HG03521 (cell line): ENCODE results near the gene RERG.

Experiments
- ATAC-seq: cut with Tn5 transposase; IDR thresholded peaks from one replicate; pipeline ENCODE4 v1.9.1; 2021; ENCODE audit warnings: mild to moderate bottlenecking, moderate library complexity; ENCODE audit not compliant: unreplicated experiment

Gene RERG

DNA sequence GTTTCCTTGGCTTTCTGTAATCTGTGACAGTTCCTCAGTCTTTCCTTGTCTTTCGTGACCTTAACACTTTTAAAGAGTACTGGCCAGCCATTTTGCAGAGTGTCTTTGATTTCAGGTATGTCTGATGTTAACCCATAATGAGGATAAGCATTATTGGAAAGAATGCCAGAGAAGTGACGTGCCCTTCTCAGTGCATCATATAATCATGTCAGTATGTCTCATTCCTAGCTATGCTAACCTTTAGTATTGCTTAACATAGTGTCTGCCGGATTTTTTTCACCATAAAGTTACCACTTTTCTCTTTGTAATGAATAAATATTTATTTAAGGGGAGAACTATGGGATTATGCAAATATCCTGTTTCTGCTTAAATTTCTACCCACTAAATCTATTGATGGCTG, 28.5 kb downstream of the RERG start:
- no peak for ATAC-seq

DNA sequence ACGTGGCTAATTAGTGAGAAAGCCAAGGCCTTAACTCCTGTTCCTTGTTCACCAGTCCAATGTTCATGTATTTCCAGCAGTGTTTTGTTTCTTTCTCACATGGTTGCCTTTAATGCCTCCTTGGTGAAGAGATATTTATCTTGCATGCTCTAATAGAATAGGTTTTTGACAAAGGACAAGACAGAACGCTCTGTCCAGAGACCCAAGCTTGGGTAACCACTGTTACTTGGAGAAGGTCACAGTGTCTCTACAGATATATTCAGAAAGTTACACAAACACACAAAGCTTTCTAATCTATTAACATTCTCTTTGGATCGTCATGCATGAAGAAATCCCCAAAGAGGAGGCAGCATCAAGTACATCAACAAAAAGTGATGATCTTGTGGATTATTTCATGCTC, 33.1 kb downstream of the RERG start:
- no peak for ATAC-seq

DNA sequence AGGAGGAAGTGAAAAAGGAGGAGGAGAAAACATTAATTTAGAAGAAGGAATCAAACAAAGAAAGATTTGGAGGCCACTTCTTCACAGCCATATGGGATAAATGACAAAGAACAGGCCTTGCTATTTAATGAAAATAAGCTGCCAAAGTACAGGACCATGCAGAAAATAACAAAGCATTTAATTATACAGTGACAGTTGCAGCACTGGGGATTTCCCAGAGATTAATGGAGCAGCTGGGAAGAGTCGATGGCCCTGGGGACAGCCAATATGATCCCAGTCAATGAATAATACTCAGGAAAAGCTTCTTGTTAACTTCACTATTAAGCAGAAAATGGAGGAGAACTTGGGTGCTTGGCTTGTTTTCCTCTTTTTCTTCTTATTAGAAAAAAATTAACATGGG, 34.6 kb downstream of the RERG start:
- ATAC-seq, result no peak

DNA sequence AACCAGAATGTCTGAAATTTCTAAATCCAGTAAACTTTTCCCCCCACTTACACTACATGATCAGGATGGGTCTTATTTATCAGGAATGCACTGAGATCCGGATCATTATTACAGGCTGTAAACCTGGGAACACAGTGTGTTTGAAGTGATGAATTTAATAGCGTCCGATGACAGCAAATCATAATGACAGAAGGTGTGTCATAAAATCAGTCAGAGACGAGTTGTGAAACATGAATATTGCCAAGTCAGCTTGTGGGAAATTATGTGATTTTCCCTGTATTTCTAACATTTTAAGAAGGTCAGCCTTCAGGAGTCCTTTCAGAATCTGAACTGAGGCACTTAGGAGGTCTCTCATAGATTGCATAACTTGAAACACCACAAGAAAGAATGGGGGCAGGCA, 36.7 kb downstream of the RERG start:
- no peak for ATAC-seq

DNA sequence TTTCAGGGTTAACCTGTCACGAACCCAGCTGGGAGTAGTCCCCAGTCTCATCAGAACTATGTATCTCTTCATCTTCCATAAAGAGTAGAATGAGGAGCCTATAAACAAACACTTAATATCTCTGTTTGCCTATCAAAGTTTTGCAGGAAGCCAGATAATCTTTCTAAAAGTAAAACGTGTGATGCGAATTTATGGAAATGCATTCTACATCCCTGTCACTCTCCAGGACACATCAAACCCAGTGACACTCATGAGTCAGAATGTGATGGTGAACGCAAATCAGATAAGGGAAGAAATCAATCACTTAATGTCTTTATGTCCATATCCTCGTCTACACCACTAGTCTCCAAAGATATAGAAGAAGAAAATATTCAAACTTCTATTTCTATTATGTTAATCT, 37.4 kb downstream of the RERG start:
- no peak for ATAC-seq

DNA sequence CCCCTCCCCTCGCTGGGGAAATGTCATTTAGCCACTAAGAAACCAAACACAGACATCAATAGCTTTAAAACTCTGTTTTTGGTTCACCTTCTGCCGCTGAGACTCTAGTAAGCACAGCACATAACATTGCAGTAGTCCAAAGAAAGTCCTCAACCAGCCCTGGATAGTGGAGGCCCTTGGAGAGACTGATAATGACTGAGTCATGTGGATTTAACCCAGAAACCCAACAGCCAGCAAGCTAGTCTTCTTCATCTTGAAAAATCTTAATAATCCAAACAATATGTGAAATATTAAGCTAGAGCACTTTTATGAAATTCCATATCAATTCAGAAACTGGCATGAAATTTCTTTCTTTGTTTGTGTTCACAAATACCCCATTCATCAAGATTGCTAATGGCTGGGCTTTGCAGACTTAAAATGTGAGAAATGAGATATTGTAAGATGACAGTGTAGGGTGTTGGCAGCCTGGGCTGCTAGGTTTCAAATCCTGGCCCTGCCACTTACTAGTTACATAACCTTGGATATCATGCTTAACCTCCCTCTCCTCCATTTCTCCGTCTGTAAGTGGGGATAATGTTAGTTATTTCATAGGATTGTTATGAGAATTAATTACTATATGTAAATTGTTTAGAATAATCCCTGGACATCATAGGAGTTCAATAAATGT, 40.1 kb downstream of the RERG start:
- no peak for ATAC-seq

DNA sequence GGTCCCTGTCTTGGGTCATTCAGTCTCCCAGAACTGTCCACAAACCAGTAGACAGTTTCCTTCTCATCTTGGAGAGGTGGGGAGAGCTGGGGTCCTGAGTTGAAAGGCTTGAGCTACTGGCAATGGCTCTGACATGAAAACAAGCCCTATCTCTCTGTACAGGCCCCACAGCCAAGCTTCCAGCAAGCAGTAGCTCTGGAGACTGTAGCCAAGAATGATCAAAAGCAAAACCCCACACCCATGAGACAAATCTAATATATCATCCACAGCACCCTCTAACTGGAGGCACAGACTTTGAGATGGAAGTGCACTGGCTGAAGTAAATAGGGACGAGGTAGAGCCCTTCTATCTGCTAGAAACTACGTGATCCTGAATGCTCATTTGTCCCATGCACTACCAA, 40.9 kb downstream of the RERG start:
- ATAC-seq, result no peak

DNA sequence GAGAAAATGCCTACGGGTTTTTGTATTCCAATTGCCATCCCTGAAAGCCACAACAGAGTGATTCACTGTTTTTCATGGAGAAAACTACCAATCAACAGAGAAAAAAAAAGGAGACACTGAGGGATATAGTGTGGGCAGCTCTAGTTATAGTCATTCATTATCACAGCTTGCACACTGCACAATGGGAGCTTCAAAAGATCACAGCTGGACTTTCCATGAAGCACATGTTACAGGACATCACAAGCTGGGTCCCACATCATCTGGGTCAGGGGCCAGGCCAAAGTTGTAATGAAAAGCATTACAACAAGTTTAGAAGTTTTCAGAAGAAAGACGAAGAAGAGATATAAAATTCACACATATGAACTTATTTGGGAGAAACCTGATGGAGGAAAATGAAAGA, 41.5 kb downstream of the RERG start:
- ATAC-seq, result no peak

DNA sequence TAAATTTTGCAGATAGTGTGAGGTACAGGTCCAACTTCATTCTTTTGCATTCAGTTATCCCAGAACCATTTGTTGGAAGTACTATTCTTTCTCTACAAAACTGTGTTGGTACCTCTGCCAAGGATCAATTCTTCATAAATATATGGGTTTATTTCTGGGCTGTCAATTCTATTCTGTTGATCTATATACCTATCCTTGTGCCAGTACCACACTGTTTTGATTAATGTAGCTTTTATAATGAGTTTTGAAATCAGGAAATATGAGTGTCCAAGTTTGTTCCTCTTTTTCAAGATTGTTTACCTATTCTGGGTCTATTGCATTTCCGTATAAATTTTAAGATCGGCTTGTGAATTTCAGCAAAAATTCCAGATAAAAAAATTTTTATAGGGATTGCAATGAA, 48.1 kb downstream of the RERG start:
- no peak for ATAC-seq

DNA sequence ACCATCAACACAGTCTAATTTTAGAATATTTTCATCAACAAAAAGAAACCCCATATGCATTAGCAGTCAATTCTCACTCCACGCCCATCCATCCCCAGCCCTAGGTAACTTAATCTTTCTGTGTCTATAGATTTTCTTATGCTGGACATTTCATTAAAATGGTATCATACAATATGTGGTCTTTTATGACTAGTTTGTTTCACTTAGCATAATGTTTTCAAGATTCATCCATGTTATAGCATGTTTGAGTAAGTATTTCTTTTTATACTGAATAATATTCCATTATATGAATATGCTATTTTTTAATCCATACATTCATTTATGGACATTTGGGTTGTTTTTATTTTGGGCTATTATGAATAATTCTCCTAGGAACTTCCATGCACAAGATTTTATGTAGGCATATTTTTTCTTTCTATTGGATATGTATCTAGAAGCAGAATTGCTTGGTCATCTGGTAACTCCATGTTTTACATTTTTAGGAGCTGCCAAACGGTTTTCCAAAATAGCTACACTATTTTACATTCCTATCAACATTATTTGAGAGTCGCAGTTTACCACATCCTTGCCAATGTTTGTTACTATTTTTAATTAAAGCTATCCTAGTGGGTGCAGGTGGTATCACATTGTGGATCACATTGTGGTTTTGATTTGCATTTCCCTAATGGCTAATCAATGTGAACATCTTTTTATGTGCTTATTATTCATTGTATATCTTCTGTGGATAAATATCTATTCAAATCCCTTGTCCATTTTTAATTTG, 49.0 kb downstream of the RERG start:
- no peak for ATAC-seq

DNA sequence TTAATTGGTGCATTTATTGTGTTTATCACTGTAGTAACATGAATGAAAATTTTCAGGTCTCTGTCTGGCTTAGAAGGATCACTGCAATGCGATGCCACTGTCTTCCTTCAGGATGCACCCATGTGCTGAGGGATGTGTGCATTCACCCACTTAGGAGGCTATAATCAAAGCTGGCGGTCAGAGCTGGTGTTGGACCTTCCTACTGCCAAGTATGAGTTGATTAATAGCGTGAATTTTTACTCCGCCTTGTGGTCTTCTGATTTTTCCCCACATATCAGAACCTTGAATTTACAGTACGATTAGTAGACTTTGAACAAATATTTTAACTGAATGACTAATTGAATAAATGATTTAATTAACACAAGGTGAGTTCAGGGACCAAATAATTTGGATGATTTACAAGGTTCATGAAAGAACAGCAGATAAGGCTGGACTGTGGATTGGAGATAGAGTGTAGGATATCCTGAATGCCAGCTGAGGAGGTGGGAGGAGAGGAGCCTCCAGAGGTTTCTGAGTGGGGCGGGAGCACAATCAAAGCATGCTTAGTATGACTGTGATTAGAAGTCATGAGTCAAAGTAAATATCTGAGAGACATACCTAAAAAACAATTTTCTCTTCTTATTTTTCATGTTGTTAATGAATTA, 50.1 kb downstream of the RERG start:
- ATAC-seq, result no peak

DNA sequence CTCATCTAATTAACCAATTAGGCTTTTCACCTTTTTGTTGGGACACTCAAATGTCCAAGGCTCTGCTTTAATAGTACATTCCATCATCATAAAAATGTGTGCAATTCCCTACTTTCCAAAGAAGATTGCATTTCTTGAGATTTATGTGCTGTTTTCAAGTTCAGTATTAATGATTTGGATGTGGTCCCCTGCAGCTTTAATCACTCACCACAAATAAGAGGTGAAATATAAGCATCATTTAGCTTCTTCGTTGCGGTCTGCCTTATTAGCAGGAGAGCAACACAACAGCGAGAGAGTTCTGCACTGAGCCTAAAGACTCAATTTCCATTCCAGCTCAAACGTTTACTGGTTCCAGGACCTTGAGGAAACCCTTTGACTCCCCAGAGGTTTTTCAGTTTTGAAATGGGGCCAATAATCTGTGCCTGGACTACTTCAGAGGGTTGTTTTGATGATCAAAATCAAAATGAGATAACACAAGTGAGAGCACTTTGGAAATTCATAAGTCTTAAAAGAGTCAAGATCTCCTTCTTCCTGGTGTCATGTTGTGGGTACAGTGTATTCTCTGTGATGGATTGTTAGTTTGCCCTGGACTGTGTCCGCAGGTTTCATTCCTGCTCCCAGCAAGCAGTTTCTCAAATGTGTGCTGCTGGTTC, 53.1 kb downstream of the RERG start:
- ATAC-seq, result no peak

DNA sequence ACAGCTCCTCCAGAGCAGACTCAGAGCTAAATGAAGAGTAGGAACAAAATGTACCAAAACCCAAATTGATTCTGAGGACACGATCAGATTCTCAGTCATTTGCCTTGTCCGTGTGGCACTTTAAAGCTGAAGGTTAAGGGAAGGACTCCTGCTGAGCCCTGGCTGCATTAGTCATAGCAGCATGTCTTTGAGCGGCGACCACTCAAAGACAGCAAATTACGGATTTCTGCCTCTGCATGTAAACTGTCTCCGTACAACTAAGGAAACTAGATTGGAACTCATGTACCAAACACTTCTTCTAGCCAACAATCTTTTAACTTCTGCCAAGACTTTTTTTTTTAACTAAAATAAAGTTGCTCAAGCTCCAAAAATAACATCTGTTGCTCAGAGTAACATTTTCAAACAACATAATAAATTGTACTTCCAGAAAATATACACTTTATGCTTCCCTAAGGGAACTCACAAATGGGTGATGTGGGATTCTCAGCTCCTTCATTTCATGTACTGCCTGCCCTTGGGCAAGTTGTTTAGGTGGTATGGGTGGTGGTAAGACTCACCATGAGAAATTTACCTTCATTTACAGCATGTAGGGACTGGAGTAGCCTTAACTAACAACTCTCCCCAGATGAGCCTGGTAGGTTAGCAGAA, 56.1 kb downstream of the RERG start:
- no peak for ATAC-seq

DNA sequence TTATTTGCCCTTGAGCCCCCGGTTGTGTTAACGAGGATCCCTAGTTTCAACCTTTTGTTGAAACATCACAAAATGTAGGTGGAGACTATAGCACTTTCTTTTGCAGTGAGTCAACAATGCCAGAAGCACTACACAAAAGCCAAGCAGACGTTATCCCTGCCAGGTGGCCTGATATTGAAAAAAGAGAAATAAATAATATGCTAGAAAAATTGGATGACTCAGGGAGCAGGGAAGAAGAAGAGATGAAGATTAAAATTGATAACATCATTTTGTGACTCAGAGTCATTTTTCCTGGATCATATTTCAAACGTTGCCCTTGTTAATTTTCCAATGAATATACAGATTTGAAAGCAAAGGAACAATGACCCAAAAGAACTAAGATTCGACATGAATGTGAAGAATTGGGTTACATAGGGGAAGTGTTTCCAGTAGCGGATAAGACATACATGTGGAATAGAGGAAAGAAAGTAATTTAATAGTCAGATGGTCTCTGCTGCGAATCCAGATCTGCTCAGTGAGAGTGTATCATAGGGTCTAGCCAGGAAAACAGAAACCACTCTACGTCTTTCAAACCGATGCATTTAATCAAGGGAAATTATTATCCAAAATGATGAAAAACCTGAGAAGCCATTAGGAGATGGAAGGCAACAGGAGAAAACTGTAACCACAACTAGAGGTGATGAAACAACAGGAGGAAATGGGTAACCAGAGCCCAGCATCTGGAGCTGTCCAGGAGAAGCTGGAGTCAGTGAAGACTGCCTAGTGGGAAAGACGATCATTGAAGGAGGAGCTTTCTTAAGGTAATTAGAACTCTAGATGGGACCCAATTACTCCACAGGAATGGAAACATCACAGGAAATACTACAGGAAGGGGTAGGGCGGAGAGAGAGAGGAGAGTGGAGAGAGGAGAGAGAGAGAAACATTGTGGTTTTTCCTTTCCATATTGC, 57.9 kb downstream of the RERG start:
- no peak for ATAC-seq

DNA sequence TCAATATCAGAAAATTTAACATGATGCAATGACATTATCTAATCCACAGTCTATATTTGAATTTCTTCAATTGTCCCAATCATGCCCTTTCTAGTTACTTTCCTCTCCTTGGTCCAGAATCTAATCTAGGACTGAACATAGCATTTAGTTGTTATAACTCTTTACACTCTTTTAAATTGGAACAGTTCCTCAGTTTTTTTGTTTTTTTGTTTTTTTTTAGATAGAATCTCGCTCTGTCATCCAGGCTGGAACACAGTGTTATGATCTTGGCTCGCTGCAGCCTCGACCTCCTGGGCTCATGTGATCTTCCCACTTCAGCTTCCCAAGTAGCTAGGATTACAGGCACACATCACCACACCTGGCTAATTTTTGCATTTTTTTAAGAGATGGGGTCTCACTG, 63.1 kb downstream of the RERG start:
- no peak for ATAC-seq

DNA sequence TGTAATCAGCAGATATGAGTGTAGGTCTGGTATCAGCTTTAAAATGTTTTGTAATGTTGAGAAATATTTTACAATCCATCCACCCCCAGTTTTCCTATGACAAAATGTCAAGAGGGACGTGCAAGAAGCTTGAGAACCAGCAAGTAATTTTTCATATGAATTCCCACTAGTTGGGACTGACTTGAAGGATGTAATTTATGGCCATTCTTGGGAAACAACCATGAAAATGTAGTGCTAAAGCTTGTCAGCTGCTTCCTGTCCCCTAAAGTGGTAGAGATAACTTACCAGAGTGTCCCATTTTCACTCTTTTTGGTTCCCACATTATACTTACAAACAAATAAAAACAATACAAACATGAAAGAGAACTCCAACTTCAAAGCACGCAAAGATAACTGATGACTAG, 63.9 kb downstream of the RERG start:
- no peak for ATAC-seq

DNA sequence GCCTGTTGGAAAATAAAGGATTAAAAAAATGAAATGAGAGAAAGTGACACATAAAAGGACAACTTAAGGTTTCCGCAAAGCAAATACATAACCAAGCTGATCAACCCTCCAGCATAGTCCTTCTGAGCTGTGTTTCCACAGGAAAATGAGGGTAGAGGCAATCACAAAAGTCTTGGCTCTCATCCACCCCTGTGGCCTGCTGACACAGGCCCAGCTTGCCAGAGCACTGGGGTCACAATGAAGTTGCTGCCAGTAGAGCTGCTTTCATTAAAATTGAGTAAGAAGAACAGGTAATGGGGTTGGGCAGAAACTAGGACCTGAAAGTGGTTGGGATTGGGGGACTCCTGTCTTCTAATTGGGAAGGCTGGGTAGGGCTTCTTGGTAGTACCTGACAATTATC, 65.9 kb downstream of the RERG start:
- no peak for ATAC-seq

DNA sequence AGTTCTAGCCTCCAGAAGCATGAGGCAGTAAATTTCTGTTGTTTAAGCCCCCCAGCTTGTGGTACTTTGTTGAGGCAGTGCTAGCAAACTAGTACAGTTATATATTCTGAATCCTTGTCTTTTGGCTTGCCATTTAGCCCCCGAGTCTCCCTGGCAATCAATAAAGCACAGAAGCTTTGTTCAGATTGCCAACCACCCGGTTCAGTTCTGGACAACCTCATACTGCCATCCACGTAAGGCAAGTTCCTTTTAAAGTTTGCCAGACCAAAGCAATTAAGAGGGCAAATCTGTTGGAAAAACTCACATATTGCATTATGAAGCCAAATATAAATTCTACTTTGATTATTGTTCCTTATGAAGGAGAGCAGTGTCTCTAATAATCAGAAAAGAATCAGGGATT, 67.1 kb downstream of the RERG start:
- no peak for ATAC-seq

DNA sequence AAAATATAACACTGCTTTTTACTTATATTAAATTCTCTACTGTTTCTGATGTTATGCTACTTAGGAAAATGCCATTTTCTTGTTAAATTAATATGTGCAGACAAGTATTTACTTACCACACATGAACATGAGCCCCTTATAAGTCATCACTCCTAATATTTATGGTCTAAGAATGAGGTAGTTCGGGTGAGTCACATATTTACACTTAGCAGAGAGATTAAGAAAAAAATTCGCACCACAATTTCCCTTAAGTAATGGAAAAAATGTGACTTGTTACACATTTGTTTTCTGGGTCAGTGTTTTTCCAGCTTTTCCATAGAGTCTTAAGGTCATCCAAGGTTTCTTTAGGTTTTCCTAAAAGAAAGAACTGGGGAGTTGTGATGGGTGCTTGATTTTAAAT, 68.3 kb downstream of the RERG start:
- ATAC-seq, result no peak

DNA sequence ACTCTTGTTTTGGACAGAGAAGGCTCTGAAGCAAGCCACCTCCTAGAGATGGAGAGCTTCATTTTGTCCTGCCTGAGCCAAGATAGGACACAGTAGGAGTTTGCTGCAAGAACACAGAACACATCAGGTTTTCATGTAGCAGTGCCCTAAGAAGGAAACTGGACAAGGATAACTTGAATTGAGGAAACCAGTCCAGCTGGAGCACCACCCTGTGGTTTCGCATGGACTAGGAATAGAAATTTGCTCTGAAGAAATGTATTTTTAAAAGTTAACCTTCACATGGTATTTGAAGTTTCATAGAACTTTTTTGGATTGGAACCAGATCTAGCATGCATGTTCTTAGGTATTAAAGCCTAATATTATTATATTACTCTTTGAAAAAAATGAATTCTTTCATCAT, 68.8 kb downstream of the RERG start:
- no peak for ATAC-seq
